GM12878 (cell line): ENCODE results near the gene ERC1. TPM values are rescaled to one million over a fixed set of nuclear protein-coding genes. Genes with fewer than 3 reads are reported as not detected.
A peak's percentile ranks its signal among the peaks of the same experiment; 100 is the strongest.

Experiments used
- ATAC-seq: fragments of 200-7000 bp; cut with Tn5 transposase; 3 replicates; pipeline ENCODE4 v1.9.1; 2020; ENCODE audit warnings: mild to moderate bottlenecking, moderate library complexity
- BruUV-seq: library from RNA; stranded (reverse); fragments of 400-500 nt; replicated peaks from 2 replicates; lab custom pipeline; 2021; lab: Mats Ljungman, UMichigan
- CTCF ChIA-PET: fragments of 300-600 bp; sonication (Branson Sonifier 250); formaldehyde crosslinking; extraction: SDS; loops from one replicate; lab custom pipeline; 2021; ENCODE audit warnings: inconsistent platforms; lab: Yijun Ruan, JAX
- POLR2A ChIA-PET: fragments of 350-600 bp; formaldehyde crosslinking; extraction: SDS; loops from one replicate; lab custom pipeline; 2021; ENCODE audit warnings: inconsistent platforms; lab: Charles Lee
- RAD21 ChIA-PET: fragments of 300-600 bp; sonication (Branson Sonifier 250); formaldehyde crosslinking; loops from one replicate; lab custom pipeline; 2023; ENCODE audit warnings: antibody characterized with exemption; ENCODE audit not compliant: unreplicated experiment; lab: Charles Lee
- SMC1A ChIA-PET: fragments of 300-600 bp; sonication (Branson Sonifier 250); formaldehyde crosslinking; loops from one replicate; lab custom pipeline; 2023; ENCODE audit not compliant: unreplicated experiment, uncharacterized antibody; lab: Charles Lee
- DNase-seq: peaks from one replicate; pipeline ENCODE4 v3.0.0-alpha.2; 2011; ENCODE audit warnings: low read depth, low spot score
- FAIRE-seq: peaks from 3 replicates; lab custom pipeline; 2011; peaks lifted over from hg19 to GRCh38; lab: Jason Lieb, UNC
- H2AFZ ChIP-seq: 2 replicates; pipeline ENCODE4 v1.6.0; 2011; ENCODE audit warnings: low read depth, low read length, control low read depth; ENCODE audit not compliant: control insufficient read depth
- H3K27ac ChIP-seq: 2 replicates; pipeline ENCODE4 v1.5.1; 2011; ENCODE audit warnings: control low read depth; ENCODE audit not compliant: control insufficient read depth, insufficient read depth
- H3K27me3 ChIP-seq, 2 experiments: replicated peaks in 1 of 2; 2 replicates each; pipeline versions ENCODE4 v1.6.0 to v1.6.1; 2011; ENCODE audit warnings: low read length in 1 of 2; ENCODE audit not compliant: control insufficient read depth in 2 of 2, insufficient read depth in 2 of 2
- H3K36me3 ChIP-seq, 2 experiments: 2 replicates each; pipeline ENCODE4 v1.5.1; 2011; ENCODE audit warnings: low read length in 1 of 2; ENCODE audit not compliant: control insufficient read depth in 2 of 2, insufficient read depth in 2 of 2
- H3K4me1 ChIP-seq: 2 replicates; pipeline ENCODE4 v1.6.1; 2011; ENCODE audit warnings: mild to moderate bottlenecking, low read length, moderate library complexity, mixed read lengths; ENCODE audit not compliant: control insufficient read depth, insufficient read depth
- H3K4me2 ChIP-seq: 2 replicates; pipeline ENCODE4 v1.6.0; 2011; ENCODE audit warnings: control low read depth; ENCODE audit not compliant: control insufficient read depth, insufficient read depth
- H3K4me3 ChIP-seq: fragments of 200-600 bp; sonication (generic); 2 replicates; pipeline ENCODE4 v1.5.1; 2016
- H3K79me2 ChIP-seq: 2 replicates; pipeline ENCODE4 v1.6.0; 2011; ENCODE audit warnings: low read length; ENCODE audit not compliant: control insufficient read depth, insufficient read depth
- H3K9ac ChIP-seq: 2 replicates; pipeline ENCODE4 v1.8.0; 2011; ENCODE audit warnings: low read length, control low read depth, mixed read lengths; ENCODE audit not compliant: control insufficient read depth, insufficient read depth
- H3K9me3 ChIP-seq: replicated peaks from 3 replicates; pipeline ENCODE4 v1.5.1; 2011; ENCODE audit warnings: mild to moderate bottlenecking, low read length; ENCODE audit not compliant: control insufficient read depth, insufficient read depth
- H4K20me1 ChIP-seq: 2 replicates; pipeline ENCODE4 v1.6.0; 2011; ENCODE audit not compliant: control insufficient read depth, insufficient read depth
- BRCA1 ChIP-seq: IDR thresholded peaks from 2 replicates; pipeline ENCODE4 v1.6.1; 2011; ENCODE audit warnings: low read depth, low read length, improper control_type of control experiment
- CHD4 ChIP-seq: fragments of 200-600 bp; sonication (generic); IDR thresholded peaks from 2 replicates; pipeline ENCODE4 v1.6.1; 2016; ENCODE audit warnings: mild to moderate bottlenecking
- ELK1 ChIP-seq: IDR thresholded peaks from 2 replicates; pipeline ENCODE4 v1.6.1; 2012; ENCODE audit warnings: low read depth, low read length, improper control_type of control experiment
- FOXK2 ChIP-seq: fragments of 450-650 bp; IDR thresholded peaks from 2 replicates; pipeline ENCODE4 v1.6.1; 2017; ENCODE audit warnings: mild to moderate bottlenecking, moderate library complexity
- IKZF1 ChIP-seq: fragments of 450-650 bp; conservative IDR thresholded peaks from 2 replicates; pipeline ENCODE4 v1.6.1; 2017; ENCODE audit warnings: antibody characterized with exemption, mild to moderate bottlenecking
- IKZF2 ChIP-seq, 2 experiments: fragments of 450-650 bp; IDR thresholded peaks; 2 replicates each; pipeline ENCODE4 v1.6.1; 2017; ENCODE audit warnings: mild to moderate bottlenecking in 2 of 2, moderate library complexity in 2 of 2
- NR2F1 ChIP-seq: fragments of 450-650 bp; conservative IDR thresholded peaks from 2 replicates; pipeline ENCODE4 v1.6.1; 2017; ENCODE audit warnings: mild to moderate bottlenecking
- RELA ChIP-seq: fragments of 450-650 bp; IDR thresholded peaks from 2 replicates; pipeline ENCODE4 v1.8.0; 2014; ENCODE audit warnings: borderline replicate concordance; ENCODE audit not compliant: partially characterized antibody
- RUNX3 ChIP-seq: IDR thresholded peaks from 2 replicates; pipeline ENCODE4 v1.6.1; 2012; ENCODE audit warnings: low read length, inconsistent platforms
- SMARCA5 ChIP-seq: fragments of 450-650 bp; IDR thresholded peaks from 2 replicates; pipeline ENCODE4 v1.6.1; 2017; ENCODE audit warnings: mild to moderate bottlenecking
- ZNF207 ChIP-seq: fragments of 450-650 bp; IDR thresholded peaks from 2 replicates; pipeline ENCODE4 v1.6.1; 2014; ENCODE audit warnings: antibody characterized with exemption, mild to moderate bottlenecking, borderline replicate concordance
- WGBS: methylation state at CpG from one replicate; pipeline ENCODE4 v1.1.6; 2016; ENCODE audit warnings: low lambda C conversion rate; ENCODE audit not compliant: insufficient replicate concordance, insufficient coverage; ENCODE audit errors: missing lambda C conversion rate; 5-methylcytosine and 5-hydroxymethylcytosine counted together
- in situ Hi-C: fragments of 300-500 bp; cut with MboI; formaldehyde crosslinking; loops from 9 replicates; pipeline ENCODE4 v1.14.3; 2018; ENCODE audit warnings: mixed read lengths
- intact Hi-C: fragments of 100-400 bp; cut with micrococcal nuclease; formaldehyde crosslinking; loops from one replicate; pipeline ENCODE4 v1.14.2; 2022; ENCODE audit not compliant: unreplicated experiment
- polyA plus RNA-seq, 11 experiments: library from polyadenylated mRNA; depleted of rRNA in 4 of 11; unstranded in 6 of 11; stranded (reverse) in 5 of 11; fragments of >200 nt; fragmentation: Nextera tagmentation in 4 of 11; fragmentation: Illumina TruSeq in 1 of 11; extraction: Ambion mirVana in 4 of 11; extraction: Trizol in 1 of 11; gene quantifications; 1 replicate in 1 of 11; 2 replicates in 10 of 11; pipeline versions ENCODE4 v1.2.1 to v1.2.3, GENCODE V29; 2011 to 2016; ENCODE audit warnings: inconsistent platforms in 2 of 11, missing spikeins in 2 of 11, low read depth in 1 of 11
- total RNA-seq, 4 experiments: library from RNA; depleted of rRNA in 3 of 4; stranded (reverse); fragments of >200 nt in 3 of 4; fragmentation: Illumina TruSeq in 1 of 4; extraction: Trizol in 1 of 4; gene quantifications; 2 replicates each; pipeline versions ENCODE4 v1.2.1 to v1.2.3, GENCODE V29; 2013 to 2021
- TF ChIP-seq, protein P1 (sequence below): IDR thresholded peaks from 2 replicates; pipeline ENCODE4 v1.6.1; 2012; ENCODE audit warnings: low read depth, low read length, improper control_type of control experiment
- TF ChIP-seq, protein P2 (sequence below): IDR thresholded peaks from 2 replicates; pipeline ENCODE4 v1.6.1; 2012; ENCODE audit warnings: low read length, inconsistent platforms
- TF ChIP-seq, protein P3 (sequence below): fragments of 450-650 bp; IDR thresholded peaks from 2 replicates; pipeline ENCODE4 v1.6.1; 2016; ENCODE audit warnings: mild to moderate bottlenecking
- TF ChIP-seq, protein P4 (sequence below): fragments of 450-650 bp; IDR thresholded peaks from 2 replicates; pipeline ENCODE4 v1.6.1; 2017; ENCODE audit warnings: mild to moderate bottlenecking, low read depth, inconsistent platforms; ENCODE audit not compliant: poor library complexity, severe bottlenecking
- TF ChIP-seq, protein P5 (sequence below): fragments of 450-650 bp; IDR thresholded peaks from 2 replicates; pipeline ENCODE4 v1.6.1; 2017; ENCODE audit warnings: low read depth, mild to moderate bottlenecking, moderate library complexity

The ERC1 gene
- total and polyA plus RNA-seq, 10 of the 15 experiments (the other 5 are each of a cell fraction or from before 2014, with no cell fraction given) = 0.75 to 8.0 (median 5.0) TPM

- FAIRE-seq (peak; percentile 7), DNase-seq (no peak), ATAC-seq (peak; percentile 82)
- H3K9ac ChIP-seq = no peak overlapping the region
- no peaks in the 10 kb centered on the region for H3K36me3 ChIP-seq
- H3K4me2 ChIP-seq = no peak overlapping the region
- no peaks in the 10 kb centered on the region for H4K20me1 ChIP-seq
- intact Hi-C loops = no loop called here
- ChIA-PET SMC1A (no interaction called here), RAD21 (no interaction called here), POLR2A (no interaction called here), CTCF (interaction anchor here (0.6 kb wide), 1 partner anchor 91 kb away, joined by 3 read pairs; no protein-coding TSS in a partner anchor)
- no peak overlapping the region for H2AFZ ChIP-seq
- no peak overlapping the region for H3K27ac ChIP-seq
- in situ Hi-C loops = no loop called here
- H3K4me3 ChIP-seq = no peak overlapping the region
- H3K4me1 ChIP-seq = peaks cover 4% of the 10 kb centered on the region; the same call in 1 of the 2 replicates
- 0% methylated on average over 1 of the region's 1 CpG for WGBS
- H3K27me3 ChIP-seq = no peaks in the 10 kb centered on the region
- H3K79me2 ChIP-seq = no peaks in the 10 kb centered on the region
- H3K9me3 ChIP-seq = no peaks in the 10 kb centered on the region
- no TSS peak for BruUV-seq
- peak in 1 of 2 experiments; percentile 9; a peak in 2 of 4 replicates for TF ChIP-seq IKZF2 (IDR thresholded peaks at IDR 0.05)
- peak; percentile 57; the same call in 1 of the 2 replicates for TF ChIP-seq RUNX3
- TF ChIP-seq, protein P1, sequence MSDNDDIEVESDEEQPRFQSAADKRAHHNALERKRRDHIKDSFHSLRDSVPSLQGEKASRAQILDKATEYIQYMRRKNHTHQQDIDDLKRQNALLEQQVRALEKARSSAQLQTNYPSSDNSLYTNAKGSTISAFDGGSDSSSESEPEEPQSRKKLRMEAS = no peak
- TF ChIP-seq IKZF1 = no peak
- TF ChIP-seq CHD4 = no peak
- no peak for TF ChIP-seq RELA
- TF ChIP-seq ELK1 = no peak
- TF ChIP-seq, protein P2, sequence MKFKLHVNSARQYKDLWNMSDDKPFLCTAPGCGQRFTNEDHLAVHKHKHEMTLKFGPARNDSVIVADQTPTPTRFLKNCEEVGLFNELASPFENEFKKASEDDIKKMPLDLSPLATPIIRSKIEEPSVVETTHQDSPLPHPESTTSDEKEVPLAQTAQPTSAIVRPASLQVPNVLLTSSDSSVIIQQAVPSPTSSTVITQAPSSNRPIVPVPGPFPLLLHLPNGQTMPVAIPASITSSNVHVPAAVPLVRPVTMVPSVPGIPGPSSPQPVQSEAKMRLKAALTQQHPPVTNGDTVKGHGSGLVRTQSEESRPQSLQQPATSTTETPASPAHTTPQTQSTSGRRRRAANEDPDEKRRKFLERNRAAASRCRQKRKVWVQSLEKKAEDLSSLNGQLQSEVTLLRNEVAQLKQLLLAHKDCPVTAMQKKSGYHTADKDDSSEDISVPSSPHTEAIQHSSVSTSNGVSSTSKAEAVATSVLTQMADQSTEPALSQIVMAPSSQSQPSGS = peak; percentile 34; the same call in 1 of the 2 replicates
- no peak for TF ChIP-seq BRCA1
- TF ChIP-seq, protein P3, sequence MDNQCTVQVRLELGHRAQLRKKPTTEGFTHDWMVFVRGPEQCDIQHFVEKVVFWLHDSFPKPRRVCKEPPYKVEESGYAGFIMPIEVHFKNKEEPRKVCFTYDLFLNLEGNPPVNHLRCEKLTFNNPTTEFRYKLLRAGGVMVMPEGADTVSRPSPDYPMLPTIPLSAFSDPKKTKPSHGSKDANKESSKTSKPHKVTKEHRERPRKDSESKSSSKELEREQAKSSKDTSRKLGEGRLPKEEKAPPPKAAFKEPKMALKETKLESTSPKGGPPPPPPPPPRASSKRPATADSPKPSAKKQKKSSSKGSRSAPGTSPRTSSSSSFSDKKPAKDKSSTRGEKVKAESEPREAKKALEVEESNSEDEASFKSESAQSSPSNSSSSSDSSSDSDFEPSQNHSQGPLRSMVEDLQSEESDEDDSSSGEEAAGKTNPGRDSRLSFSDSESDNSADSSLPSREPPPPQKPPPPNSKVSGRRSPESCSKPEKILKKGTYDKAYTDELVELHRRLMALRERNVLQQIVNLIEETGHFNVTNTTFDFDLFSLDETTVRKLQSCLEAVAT = no peak
- no peak for TF ChIP-seq FOXK2
- no peak for TF ChIP-seq NR2F1
- TF ChIP-seq, protein P4, sequence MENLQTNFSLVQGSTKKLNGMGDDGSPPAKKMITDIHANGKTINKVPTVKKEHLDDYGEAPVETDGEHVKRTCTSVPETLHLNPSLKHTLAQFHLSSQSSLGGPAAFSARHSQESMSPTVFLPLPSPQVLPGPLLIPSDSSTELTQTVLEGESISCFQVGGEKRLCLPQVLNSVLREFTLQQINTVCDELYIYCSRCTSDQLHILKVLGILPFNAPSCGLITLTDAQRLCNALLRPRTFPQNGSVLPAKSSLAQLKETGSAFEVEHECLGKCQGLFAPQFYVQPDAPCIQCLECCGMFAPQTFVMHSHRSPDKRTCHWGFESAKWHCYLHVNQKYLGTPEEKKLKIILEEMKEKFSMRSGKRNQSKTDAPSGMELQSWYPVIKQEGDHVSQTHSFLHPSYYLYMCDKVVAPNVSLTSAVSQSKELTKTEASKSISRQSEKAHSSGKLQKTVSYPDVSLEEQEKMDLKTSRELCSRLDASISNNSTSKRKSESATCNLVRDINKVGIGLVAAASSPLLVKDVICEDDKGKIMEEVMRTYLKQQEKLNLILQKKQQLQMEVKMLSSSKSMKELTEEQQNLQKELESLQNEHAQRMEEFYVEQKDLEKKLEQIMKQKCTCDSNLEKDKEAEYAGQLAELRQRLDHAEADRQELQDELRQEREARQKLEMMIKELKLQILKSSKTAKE = no peak
- no peak for TF ChIP-seq ZNF207
- no peak for TF ChIP-seq SMARCA5
- TF ChIP-seq, protein P5, sequence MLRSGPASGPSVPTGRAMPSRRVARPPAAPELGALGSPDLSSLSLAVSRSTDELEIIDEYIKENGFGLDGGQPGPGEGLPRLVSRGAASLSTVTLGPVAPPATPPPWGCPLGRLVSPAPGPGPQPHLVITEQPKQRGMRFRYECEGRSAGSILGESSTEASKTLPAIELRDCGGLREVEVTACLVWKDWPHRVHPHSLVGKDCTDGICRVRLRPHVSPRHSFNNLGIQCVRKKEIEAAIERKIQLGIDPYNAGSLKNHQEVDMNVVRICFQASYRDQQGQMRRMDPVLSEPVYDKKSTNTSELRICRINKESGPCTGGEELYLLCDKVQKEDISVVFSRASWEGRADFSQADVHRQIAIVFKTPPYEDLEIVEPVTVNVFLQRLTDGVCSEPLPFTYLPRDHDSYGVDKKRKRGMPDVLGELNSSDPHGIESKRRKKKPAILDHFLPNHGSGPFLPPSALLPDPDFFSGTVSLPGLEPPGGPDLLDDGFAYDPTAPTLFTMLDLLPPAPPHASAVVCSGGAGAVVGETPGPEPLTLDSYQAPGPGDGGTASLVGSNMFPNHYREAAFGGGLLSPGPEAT = no peak
Measured at GRCh38 chr12:1325666-1326065, 334.6 kb downstream of the ERC1 start.
